GM10266 (cell line): ENCODE measurements around the gene TSHZ1.

Experiments used
- DNase-seq: peaks from one replicate; pipeline ENCODE4 v3.0.0; 2012; ENCODE audit errors: extremely low spot score
- CTCF ChIP-seq: IDR thresholded peaks from 2 replicates; pipeline ENCODE4 v1.5.1; 2012; ENCODE audit warnings: mild to moderate bottlenecking, low read depth; ENCODE audit not compliant: control insufficient read depth, insufficient read depth; ENCODE audit errors: missing control alignments

The TSHZ1 gene

GRCh38 chr18:75211002-75211621 lies 515 bp downstream of the TSHZ1 start:
- no peak for TF ChIP-seq CTCF
- peak; percentile 64 for DNase-seq

GRCh38 chr18:75211626-75211952 lies 992 bp downstream of the TSHZ1 start:
- peak; percentile 42 for DNase-seq
- no peak for TF ChIP-seq CTCF

- peak; percentile 59 for DNase-seq
- TF ChIP-seq CTCF, result no peak
Measured at GRCh38 chr18:75211953-75212750, 1.6 kb downstream of the TSHZ1 start.

- TF ChIP-seq CTCF, result no peak
- no peak for DNase-seq
Measured at GRCh38 chr18:75212751-75213090, 2.1 kb downstream of the TSHZ1 start.

- TF ChIP-seq CTCF, result no peak
- DNase-seq, result no peak
Measured at GRCh38 chr18:75213611-75214331, 3.2 kb downstream of the TSHZ1 start.

- no peak for TF ChIP-seq CTCF
- no peak for DNase-seq
Measured at GRCh38 chr18:75214332-75214690, 3.7 kb downstream of the TSHZ1 start.
